ENCODE data around the gene PRKCI.
"Not testable (repeated sequence)": the region's sequence is repeated elsewhere in the genome, so short reads cannot be mapped to it uniquely, and the experiment has no call there.

PRKCI gene

GRCh38 chr3:170301405-170301804 lies 79.2 kb downstream of the PRKCI start:
- peak; percentile 29 for DNase-seq

DNA sequence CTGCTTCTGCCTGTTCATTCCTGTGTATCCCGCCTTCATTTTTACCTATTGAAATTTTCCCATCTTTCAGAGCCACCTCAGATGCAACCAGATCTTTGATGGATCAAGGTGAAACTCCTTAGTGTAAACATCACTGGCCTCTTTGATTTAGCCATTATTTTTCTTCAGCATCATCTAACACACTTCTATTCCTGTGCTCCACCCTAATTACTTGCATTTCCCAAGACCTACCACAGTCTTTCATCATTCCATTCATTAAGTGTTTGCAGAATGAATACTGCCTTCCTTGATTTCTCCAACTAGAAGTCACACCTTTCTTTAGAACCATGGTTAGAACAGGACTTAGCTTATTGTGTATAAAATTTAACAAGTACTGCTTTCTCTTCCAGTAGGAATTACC lies 79.8 kb downstream of the PRKCI start:
- DNase-seq: no peak

GRCh38 chr3:170306015-170306414 lies 83.8 kb downstream of the PRKCI start:
- DNase-seq: no peak

- no peak for DNase-seq
Measured at GRCh38 chr3:170307671-170308405, 85.6 kb downstream of the PRKCI start.

GRCh38 chr3:170309046-170309445 lies 86.8 kb downstream of the PRKCI start:
- DNase-seq: no peak

GRCh38 chr3:170317954-170318353 lies 95.7 kb downstream of the PRKCI start:
- DNase-seq: no peak

DNA sequence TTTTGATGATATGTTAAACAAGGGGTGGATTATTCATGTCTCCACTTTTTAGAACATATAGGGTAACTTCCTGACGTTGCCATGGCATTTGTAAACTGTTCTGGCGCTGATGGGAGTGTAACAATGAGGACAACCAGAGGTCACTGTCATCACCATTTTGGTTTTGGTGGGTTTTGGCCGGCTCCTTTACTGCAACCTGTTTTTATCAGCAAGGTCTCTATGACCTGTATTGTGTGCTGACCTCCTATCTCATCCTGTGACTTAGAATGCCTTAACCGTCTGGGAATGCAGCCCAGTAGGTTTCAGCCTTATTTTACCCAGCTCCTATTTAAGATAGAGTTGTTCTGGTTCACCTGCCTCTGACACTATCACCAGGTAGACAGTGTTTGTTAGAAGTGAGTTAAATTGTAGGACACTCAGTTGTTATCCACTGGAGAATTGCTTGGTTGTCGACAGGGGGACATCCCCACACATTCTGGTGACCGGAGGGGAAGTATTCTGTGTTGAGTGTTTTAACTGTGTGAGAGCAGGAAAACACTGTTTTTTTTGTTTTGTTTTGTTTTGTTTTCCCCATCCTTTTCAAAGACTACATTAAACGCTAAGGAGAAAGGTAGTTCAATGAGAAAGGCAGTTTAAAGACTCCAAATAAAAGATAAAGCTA lies 98.4 kb downstream of the PRKCI start:
- no peak for DNase-seq

GRCh38 chr3:170321321-170322034 lies 99.3 kb downstream of the PRKCI start:
- no peak for DNase-seq

- DNase-seq: no peak
Measured at GRCh38 chr3:170322566-170323269, 100.5 kb downstream of the PRKCI start.

- DNase-seq: no peak
Measured at GRCh38 chr3:170323331-170323730, 101.1 kb downstream of the PRKCI start.

GRCh38 chr3:170324962-170325361 lies 102.7 kb downstream of the PRKCI start:
- DNase-seq: no peak

GRCh38 chr3:170327040-170327808 lies 105.0 kb downstream of the PRKCI start:
- no peak for DNase-seq

GRCh38 chr3:170327868-170328548 lies 105.8 kb downstream of the PRKCI start:
- not testable (repeated sequence) for DNase-seq

DNA sequence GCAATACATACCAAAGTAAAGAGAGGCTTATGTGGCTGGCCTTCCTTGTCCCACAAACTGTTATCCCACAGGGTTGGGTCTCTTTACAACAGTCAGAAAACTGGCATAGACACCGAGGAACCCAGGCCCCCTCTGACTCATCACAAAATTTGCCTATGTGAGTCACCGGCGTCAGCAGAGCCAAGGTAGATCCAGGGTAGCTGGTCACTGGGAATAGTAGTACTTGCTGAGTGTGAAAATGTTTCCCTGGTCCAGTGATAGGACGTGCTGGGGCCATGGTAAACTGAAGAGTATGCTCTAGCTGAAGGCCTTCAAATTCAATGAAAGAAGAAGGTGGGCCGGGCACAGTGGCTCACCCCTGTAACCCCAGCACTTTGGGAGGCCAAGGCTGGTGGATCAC lies 108.1 kb downstream of the PRKCI start:
- DNase-seq: no peak

- no peak for DNase-seq
Measured at GRCh38 chr3:170331143-170331542, 108.9 kb downstream of the PRKCI start.

DNA sequence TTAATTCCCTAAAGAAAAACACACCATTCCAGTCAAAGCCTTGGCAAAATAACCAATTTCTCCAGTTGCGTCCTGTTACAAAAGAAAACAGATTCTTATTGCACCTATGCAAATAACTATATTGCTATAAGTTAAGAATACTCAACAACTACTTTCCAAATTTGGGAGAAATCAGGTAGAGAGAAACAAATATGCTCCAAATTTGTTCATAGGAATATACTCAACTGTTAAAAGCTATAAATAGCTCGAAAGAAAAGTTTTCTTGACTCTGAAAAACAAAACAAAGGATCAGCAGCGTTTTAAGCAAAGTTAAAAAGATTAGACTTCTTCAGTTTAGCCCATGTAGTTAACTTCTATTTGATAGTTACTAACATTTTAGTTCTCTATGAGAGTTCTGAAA lies 115.2 kb downstream of the PRKCI start:
- DNase-seq: no peak

DNA sequence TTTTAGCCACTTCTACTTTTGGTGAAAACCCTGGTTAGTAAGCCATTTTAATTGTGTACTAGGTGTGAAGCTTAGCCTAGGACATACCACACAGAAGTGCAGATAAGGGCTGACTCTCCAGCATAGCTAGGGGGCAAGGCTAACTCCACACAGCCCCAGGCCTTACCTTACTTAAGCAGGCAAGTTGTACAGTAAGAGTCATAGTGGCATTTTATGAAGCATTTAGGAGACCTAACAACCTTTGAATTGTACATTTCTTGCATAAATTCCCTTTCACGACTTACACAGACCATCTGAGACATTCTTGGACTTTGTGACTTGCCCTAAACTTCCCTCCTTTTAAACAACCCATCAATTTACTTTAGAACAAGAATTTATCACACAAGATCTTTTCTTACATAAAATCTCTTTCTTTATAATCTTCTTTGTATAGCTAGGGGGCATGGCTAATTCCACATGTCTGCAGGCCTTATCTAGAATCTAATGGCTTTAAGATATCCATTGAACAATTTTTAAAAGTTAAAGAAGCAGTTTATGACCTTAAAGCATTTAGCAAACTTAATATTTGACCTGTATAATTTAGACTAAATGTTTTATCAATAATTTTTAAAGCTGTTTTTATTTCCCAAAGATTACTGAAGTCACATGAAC lies 116.6 kb downstream of the PRKCI start:
- DNase-seq: no peak

DNA sequence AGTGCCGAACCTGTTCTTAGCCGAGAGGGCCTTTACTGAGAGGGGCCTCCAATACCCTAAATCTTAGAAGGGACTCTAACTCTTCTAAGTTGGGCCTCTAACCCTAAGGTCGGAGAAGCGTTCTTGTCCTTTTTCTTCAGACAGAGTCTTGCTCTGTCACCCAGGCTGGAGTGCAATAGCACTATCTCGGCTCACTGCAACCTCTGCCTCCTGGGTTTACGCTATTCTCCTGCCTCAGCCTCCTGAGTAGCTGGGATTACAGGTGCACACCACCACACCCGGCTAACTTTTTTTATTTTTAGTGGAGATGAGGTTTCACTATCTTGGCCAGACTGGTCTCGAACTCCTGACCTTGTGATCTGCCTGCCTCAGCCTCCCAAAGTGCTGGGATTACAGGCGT lies 120.0 kb downstream of the PRKCI start:
- not testable (repeated sequence) for DNase-seq

- not testable (repeated sequence) for DNase-seq
Measured at GRCh38 chr3:170343859-170344258, 121.6 kb downstream of the PRKCI start.

DNA sequence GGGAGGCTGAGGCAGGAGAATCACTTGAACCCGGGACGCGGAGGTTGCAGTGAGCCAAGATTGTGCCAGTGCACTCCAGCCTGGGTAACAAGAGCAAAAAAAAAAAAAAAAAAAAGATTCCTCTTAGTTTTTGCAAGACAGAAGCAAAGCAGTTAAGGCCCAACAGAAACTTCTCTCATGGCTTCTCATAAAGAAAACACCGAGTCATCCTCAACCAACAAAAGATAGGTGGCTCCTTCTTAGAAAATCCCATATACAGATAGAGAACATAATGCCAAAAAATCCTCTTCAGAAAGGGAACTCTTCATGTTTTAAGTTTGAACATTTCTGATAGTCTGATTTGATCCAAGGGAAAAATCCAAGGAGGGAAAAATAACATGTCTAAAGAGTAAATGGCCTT lies 122.7 kb downstream of the PRKCI start:
- peak; percentile 51 for DNase-seq

All from hematopoietic multipotent progenitor cell treated with erythropoietin and hydrocortisone succinate and interleukin-3 and kit ligand, for 6 days (in vitro differentiated cells).